Psoas muscle (tissue), 8 donors: ENCODE data around the gene RIN1. TPM values are rescaled to one million over a fixed set of nuclear protein-coding genes. Genes with fewer than 3 reads are reported as not detected.

Experiments used
- ATAC-seq, 4 donors: fragments of 200-7000 bp; cut with Tn5 transposase; one replicate each; pipeline ENCODE4 v1.9.1; 2020; ENCODE audit warnings: moderate library complexity in 3 of 4, mild to moderate bottlenecking in 2 of 4
- DNase-seq, 2 donors: peaks; one replicate each; pipeline ENCODE4 v3.0.0-alpha.2; 2020
- H3K27ac ChIP-seq: fragments of 200-600 bp; one replicate; pipeline ENCODE4 v1.8.0; 2022
- H3K27me3 ChIP-seq, 3 donors: fragments of 200-600 bp in 1 of 3; one replicate each; pipeline versions ENCODE4 v1.6.1 to v1.8.0; 2013 to 2022; ENCODE audit warnings: low read length in 2 of 3, mild to moderate bottlenecking in 2 of 3, moderate library complexity in 1 of 3; ENCODE audit not compliant: insufficient read depth in 3 of 3
- H3K36me3 ChIP-seq, 2 donors: fragments of 200-600 bp in 1 of 2; one replicate each; pipeline versions ENCODE4 v1.6.1 to v1.8.0; 2013 to 2022; ENCODE audit warnings: low read depth in 1 of 2, mild to moderate bottlenecking in 1 of 2, moderate library complexity in 1 of 2; ENCODE audit not compliant: insufficient read depth in 1 of 2
- H3K4me1 ChIP-seq: fragments of 200-600 bp; one replicate; pipeline ENCODE4 v1.8.0; 2022
- H3K4me3 ChIP-seq: fragments of 200-600 bp; one replicate; pipeline ENCODE4 v1.8.0; 2022; ENCODE audit warnings: mild to moderate bottlenecking
- H3K9me3 ChIP-seq: fragments of 200-600 bp; one replicate; pipeline ENCODE4 v1.8.0; 2022
- CTCF ChIP-seq: fragments of 200-600 bp; IDR thresholded peaks from one replicate; pipeline ENCODE4 v1.8.0; 2022; ENCODE audit warnings: antibody characterized with exemption
- WGBS, 3 donors: extraction: QIAGEN DNeasy Blood & Tissue Kit; methylation state at CpG; one replicate each; pipeline versions ENCODE4 v1.1.6 to v1.1.7; 2013; 5-methylcytosine and 5-hydroxymethylcytosine counted together
- intact Hi-C, 2 donors: fragments of 100-400 bp; cut with DNase I; formaldehyde crosslinking; loops; one replicate each; pipeline versions ENCODE4 v1.11.0 to v1.14.2; 2022
- polyA plus RNA-seq, 3 donors: library from polyadenylated mRNA; stranded (reverse); fragments of 200-250 nt; gene quantifications; one replicate each; pipeline ENCODE4 v1.2.3, GENCODE V29; 2013
- total RNA-seq, 4 donors: library from RNA; stranded (reverse); fragmentation: NEBNext Ultra II Directional in 2 of 4; extraction: Animal tissue kit (Norgen Biotek cat#: 25700) in 2 of 4; gene quantifications; one replicate each; pipeline versions ENCODE4 v1.2.1 to v1.2.4, GENCODE V29; 2021 to 2023
- donor health status: healthy with polysubstance abuse.
- donor health status: DM: no; HTN: no; CAD: no; lungs with moderate emphysema.
- donor health status: Bipolar disorder and iron deficiency.
- donor health status: healthy.
- donor health status: DM: yes; HTN: yes; CAD: no.
- donor health status: DM: no; HTN: no; CAD: no.
- donor health status: DM: no; HTN: no; CAD: no.
- donor health status: DM: yes; HTN: yes; CAD: no.

RIN1 gene
- total and polyA plus RNA-seq, 7 donors: 1.2 to 38.0 (median 5.7) TPM

GRCh38 chr11:66346476-66347424, 10.5 kb upstream of the RIN1 start:
- peak overlapping the region; percentile 88 for H3K27ac ChIP-seq
- DNase-seq (peak in 1 of 2 donors; percentile 61), ATAC-seq (peak in 2 of 4 donors; percentile 25 to 29)
- peak overlapping the region; percentile 94 for H3K4me3 ChIP-seq
- 23 to 26% (median 26%) methylated on average over 61 to 68 of the region's 68 CpGs for whole genome bisulfite sequencing, 3 donors
- peaks cover 27% of the 10 kb centered on the region for H3K4me1 ChIP-seq
- no peak for TF ChIP-seq CTCF
- intact Hi-C loops: loop anchor here in 1 of 2 donors (5.0 kb wide), 1 partner anchor 41 kb away; no protein-coding TSS in a partner anchor
- H3K36me3 ChIP-seq: peaks cover 0 to 10% of the 10 kb centered on the region in 2 donors
- no peaks in the 10 kb centered on the region for H3K27me3 ChIP-seq
- no peaks in the 10 kb centered on the region for H3K9me3 ChIP-seq

- no peak for TF ChIP-seq CTCF
- Histone ChIP-seq H3K27ac (peak overlapping the region; percentile 87), H3K4me3 (peak overlapping the region; percentile 94), H3K27me3 (no peaks in the 10 kb centered on the region), H3K4me1 (peaks cover 27% of the 10 kb centered on the region), H3K9me3 (no peaks in the 10 kb centered on the region), H3K36me3 (peaks cover 0 to 25% of the 10 kb centered on the region in 2 donors)
- ATAC-seq: peak in 3 of 4 donors; percentile 1 to 20 (median 4)
- DNase-seq: no peak
- whole genome bisulfite sequencing, 3 donors: 1 to 5% (median 3%) methylated on average over 7 of the region's 7 CpGs
- intact Hi-C loops: loop anchor here in 1 of 2 donors (5.0 kb wide), 1 partner anchor 42 kb away; no protein-coding TSS in a partner anchor
Observed at GRCh38 chr11:66345316-66345649, 9.0 kb upstream of the RIN1 start.

GRCh38 chr11:66344550-66345315, 8.5 kb upstream of the RIN1 start, which contains the start of gene BRMS1:
BRMS1 (minus strand) TSS chr11:66345104; CDS start chr11:66342234, 2,870 bp downstream.
- peak; percentile 84 to 88 (median 87) for ATAC-seq
- Histone ChIP-seq H3K4me1 (peaks cover 27% of the 10 kb centered on the region), H3K27ac (peak within 1 kb of the TSS; percentile 87), H3K27me3 (no peaks in the 10 kb centered on the region), H3K9me3 (no peaks in the 10 kb centered on the region), H3K36me3 (peaks cover 0 to 30% of the 10 kb centered on the region in 2 donors), H3K4me3 (peak within 1 kb of the TSS; percentile 94)
- DNase-seq: peak; percentile 99
- WGBS, 3 donors: 0% methylated on average over 54 to 59 of the region's 59 CpGs
- intact Hi-C loops: loop anchor here in 1 of 2 donors (5.0 kb wide), 1 partner anchor 43 kb away; no protein-coding TSS in a partner anchor
- TF ChIP-seq CTCF: peak; percentile 28

GRCh38 chr11:66343176-66343575, 6.9 kb upstream of the RIN1 start:
- WGBS, 3 donors: 85 to 87% (median 87%) methylated on average over 8 of the region's 8 CpGs
- no peak overlapping the region for H3K4me3 ChIP-seq
- intact Hi-C loops: no loop called here

More at GRCh38 chr11:66343176-66343575, 6.9 kb upstream of the RIN1 start:
- Histone ChIP-seq H3K9me3 (no peaks in the 10 kb centered on the region), H3K36me3 (peaks cover 0 to 46% of the 10 kb centered on the region in 2 donors), H3K4me1 (peaks cover 27% of the 10 kb centered on the region), H3K27me3 (no peaks in the 10 kb centered on the region), H3K27ac (no peak overlapping the region)
- TF ChIP-seq CTCF: no peak
- ATAC-seq (no peak), DNase-seq (peak; percentile 3 to 5)
